ENCODE results near the gene VSIR.

The VSIR gene

GRCh38 chr10:71746344-71747037 lies 26.8 kb downstream of the VSIR start:
- FAIRE-seq: no peak

GRCh38 chr10:71745664-71746250 lies 27.6 kb downstream of the VSIR start:
- FAIRE-seq: no peak

GRCh38 chr10:71744897-71745663 lies 28.2 kb downstream of the VSIR start:
- FAIRE-seq: no peak

- no peak for FAIRE-seq
Measured at GRCh38 chr10:71743866-71744265, 29.5 kb downstream of the VSIR start.

- no peak for FAIRE-seq
Measured at GRCh38 chr10:71743089-71743838, 30.1 kb downstream of the VSIR start.

- FAIRE-seq: no peak
Measured at GRCh38 chr10:71742301-71743088, 30.8 kb downstream of the VSIR start.

GRCh38 chr10:71741671-71742070 lies 31.6 kb downstream of the VSIR start:
- no peak for FAIRE-seq

GRCh38 chr10:71741029-71741428 lies 32.3 kb downstream of the VSIR start:
- no peak for FAIRE-seq

- FAIRE-seq: no peak
Measured at GRCh38 chr10:71740069-71740653, 33.2 kb downstream of the VSIR start.

- no peak for FAIRE-seq
Measured at GRCh38 chr10:71739358-71739900, 33.9 kb downstream of the VSIR start.

GRCh38 chr10:71737834-71738197 lies 35.5 kb downstream of the VSIR start:
- FAIRE-seq: no peak

- FAIRE-seq: no peak
Measured at GRCh38 chr10:71737001-71737833, 36.1 kb downstream of the VSIR start.

- no peak for FAIRE-seq
Measured at GRCh38 chr10:71736570-71736952, 36.8 kb downstream of the VSIR start.

- no peak for FAIRE-seq
Measured at GRCh38 chr10:71735709-71736569, 37.4 kb downstream of the VSIR start.

- FAIRE-seq: no peak
Measured at GRCh38 chr10:71734797-71735196, 38.5 kb downstream of the VSIR start.

GRCh38 chr10:71731791-71732190 lies 41.5 kb downstream of the VSIR start:
- FAIRE-seq: no peak

GRCh38 chr10:71729161-71729636 lies 44.1 kb downstream of the VSIR start:
- FAIRE-seq: no peak

GRCh38 chr10:71727738-71728737 lies 45.3 kb downstream of the VSIR start:
- no peak for FAIRE-seq

Measured in A204.1 (cell line).